Caco-2 (cell line): ENCODE measurements around the gene QRICH1. TPM values are rescaled to one million over a fixed set of nuclear protein-coding genes. Genes with fewer than 3 reads are reported as not detected.

Experiments used
- BruUV-seq: library from RNA; stranded (reverse); fragments of 400-500 nt; replicated peaks from 2 replicates; lab custom pipeline; 2021; lab: Mats Ljungman, UMichigan
- CTCF ChIA-PET: fragments of 300-600 bp; sonication (Branson Sonifier 250); formaldehyde crosslinking; loops from one replicate; lab custom pipeline; 2022; ENCODE audit warnings: antibody characterized with exemption; lab: Charles Lee
- POLR2A ChIA-PET: fragments of 300-600 bp; sonication (Branson Sonifier 250); formaldehyde crosslinking; loops from one replicate; lab custom pipeline; 2022; ENCODE audit warnings: antibody characterized with exemption; lab: Charles Lee
- DNase-seq, 2 experiments: peaks; one replicate each; pipeline versions ENCODE4 v3.0.0 to v3.0.0-alpha.2; 2020 to 2022
- H3K27me3 ChIP-seq: replicated peaks from 2 replicates; pipeline ENCODE4 v1.6.0; 2011; ENCODE audit warnings: low read length; ENCODE audit not compliant: control insufficient read depth, insufficient read depth
- H3K36me3 ChIP-seq: 2 replicates; pipeline ENCODE4 v1.5.1; 2011; ENCODE audit warnings: low read length; ENCODE audit not compliant: control insufficient read depth, insufficient read depth
- H3K4me1 ChIP-seq: fragments of 250-450 bp; sonication (Bioruptor Pico); 2 replicates; pipeline ENCODE4 v1.5.1; 2020; ENCODE audit warnings: mild to moderate bottlenecking
- H3K4me3 ChIP-seq: 2 replicates; pipeline ENCODE4 v1.5.1; 2011; ENCODE audit warnings: low read depth, mild to moderate bottlenecking, control low read depth, low read length
- H3K9me3 ChIP-seq: fragments of 250-450 bp; sonication (Bioruptor Pico); 2 replicates; pipeline ENCODE4 v1.5.1; 2020; ENCODE audit warnings: mild to moderate bottlenecking, moderate library complexity
- H3K27ac Mint-ChIP-seq: one replicate; pipeline ENCODE4 v1.8.0; 2022; ENCODE audit warnings: mixed read lengths; ENCODE audit not compliant: unreplicated experiment
- H3K27me3 Mint-ChIP-seq: one replicate; pipeline ENCODE4 v1.8.0; 2022; ENCODE audit warnings: mixed read lengths; ENCODE audit not compliant: insufficient read depth, unreplicated experiment
- H3K36me3 Mint-ChIP-seq: one replicate; pipeline ENCODE4 v1.8.0; 2022; ENCODE audit warnings: mild to moderate bottlenecking, mixed read lengths; ENCODE audit not compliant: insufficient read depth, unreplicated experiment
- H3K4me1 Mint-ChIP-seq: one replicate; pipeline ENCODE4 v1.8.0; 2022; ENCODE audit warnings: low read depth, mixed read lengths; ENCODE audit not compliant: unreplicated experiment
- H3K4me3 Mint-ChIP-seq: one replicate; pipeline ENCODE4 v1.8.0; 2022; ENCODE audit warnings: mild to moderate bottlenecking, moderate library complexity, mixed read lengths; ENCODE audit not compliant: unreplicated experiment
- H3K9me3 Mint-ChIP-seq: one replicate; pipeline ENCODE4 v1.8.0; 2022; ENCODE audit warnings: mixed read lengths; ENCODE audit not compliant: unreplicated experiment
- intact Hi-C: fragments of 100-400 bp; cut with micrococcal nuclease; formaldehyde crosslinking; loops from one replicate; pipeline ENCODE4 v1.10.0; 2022; ENCODE audit not compliant: unreplicated experiment
- total RNA-seq: library from RNA; stranded (reverse); gene quantifications from 2 replicates; pipeline ENCODE4 v1.2.3, GENCODE V29; 2022
- TF ChIP-seq, protein P1 (sequence below), 2 experiments: fragments of 200-600 bp in 1 of 2; IDR thresholded peaks; 1 replicate in 1 of 2; 2 replicates in 1 of 2; pipeline versions ENCODE4 v1.5.1 to v1.8.0; 2011 to 2022; ENCODE audit warnings: antibody characterized with exemption in 1 of 2, control low read depth in 1 of 2, inconsistent platforms in 1 of 2, low read depth in 1 of 2, low read length in 1 of 2, mild to moderate bottlenecking in 1 of 2, moderate library complexity in 1 of 2; ENCODE audit not compliant: insufficient read depth in 1 of 2, severe bottlenecking in 1 of 2, unreplicated experiment in 1 of 2

QRICH1 gene
- total RNA-seq, 1 experiment from 2014 or later, result 119 TPM

DNA sequence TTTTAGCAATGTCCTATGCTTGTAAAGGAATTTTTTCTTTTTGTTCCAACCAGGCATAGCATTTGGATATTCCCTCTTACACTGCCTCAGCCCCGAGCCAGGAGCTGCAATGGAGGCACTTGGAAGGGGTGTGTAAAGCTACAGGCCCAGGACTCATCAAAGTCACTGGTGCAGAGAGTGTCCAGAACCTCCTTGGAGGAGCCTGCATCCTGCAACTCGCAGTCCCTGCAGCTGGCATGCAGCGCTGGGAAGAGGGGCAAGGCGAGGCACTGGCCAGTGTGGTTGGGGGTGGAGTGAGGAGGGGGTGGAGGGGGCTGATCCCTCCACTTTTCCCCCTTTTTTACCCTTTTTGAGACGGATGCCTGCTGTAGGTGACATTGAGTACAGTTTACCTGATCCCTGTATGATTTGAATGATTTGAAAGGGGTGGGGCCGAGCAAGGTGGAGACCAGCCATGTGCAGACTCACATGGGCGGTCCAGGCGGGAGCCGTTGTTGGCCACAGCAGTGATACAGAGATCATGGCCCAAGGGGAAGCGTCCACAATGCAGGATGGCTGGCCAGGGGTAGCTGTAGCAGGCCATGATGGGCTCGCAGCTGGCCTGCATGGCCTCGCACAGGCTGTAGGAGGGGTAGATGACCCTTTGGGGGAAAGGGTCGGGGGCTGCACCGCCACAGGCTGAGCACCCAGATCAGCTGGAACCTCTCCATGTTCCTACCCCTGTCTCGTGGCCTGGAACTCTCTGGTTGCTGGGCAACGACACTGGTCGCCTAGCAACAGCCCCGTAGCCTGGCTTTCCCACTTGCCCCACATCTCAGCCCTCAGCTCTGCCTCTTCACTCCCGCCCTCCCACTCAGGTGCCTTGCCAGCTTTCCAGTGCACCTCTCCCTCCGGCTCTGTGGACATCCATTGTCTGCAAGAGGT, 95.9 kb downstream of the QRICH1 start:
- POLR2A ChIA-PET, result no interaction called here
- Histone ChIP-seq H3K27me3 (no peaks in the 10 kb centered on the region), H3K9me3 (no peaks in the 10 kb centered on the region), H3K4me3 (no peak overlapping the region), H3K36me3 (peaks cover 2% of the 10 kb centered on the region; the same call in 1 of the 2 replicates), H3K4me1 (no peaks in the 10 kb centered on the region)
- DNase-seq, result no peak
- H3K27ac Mint-ChIP-seq, result no peak overlapping the region
- CTCF ChIA-PET, result interaction anchor here (2.5 kb wide), 1 partner anchor 10 kb away, joined by 8 read pairs; no protein-coding TSS in a partner anchor
- H3K36me3 Mint-ChIP-seq, result peaks cover 29% of the 10 kb centered on the region
- H3K9me3 Mint-ChIP-seq, result no peaks in the 10 kb centered on the region
- intact Hi-C loops, result no loop called here
- H3K27me3 Mint-ChIP-seq, result no peaks in the 10 kb centered on the region
- TF ChIP-seq, protein P1, sequence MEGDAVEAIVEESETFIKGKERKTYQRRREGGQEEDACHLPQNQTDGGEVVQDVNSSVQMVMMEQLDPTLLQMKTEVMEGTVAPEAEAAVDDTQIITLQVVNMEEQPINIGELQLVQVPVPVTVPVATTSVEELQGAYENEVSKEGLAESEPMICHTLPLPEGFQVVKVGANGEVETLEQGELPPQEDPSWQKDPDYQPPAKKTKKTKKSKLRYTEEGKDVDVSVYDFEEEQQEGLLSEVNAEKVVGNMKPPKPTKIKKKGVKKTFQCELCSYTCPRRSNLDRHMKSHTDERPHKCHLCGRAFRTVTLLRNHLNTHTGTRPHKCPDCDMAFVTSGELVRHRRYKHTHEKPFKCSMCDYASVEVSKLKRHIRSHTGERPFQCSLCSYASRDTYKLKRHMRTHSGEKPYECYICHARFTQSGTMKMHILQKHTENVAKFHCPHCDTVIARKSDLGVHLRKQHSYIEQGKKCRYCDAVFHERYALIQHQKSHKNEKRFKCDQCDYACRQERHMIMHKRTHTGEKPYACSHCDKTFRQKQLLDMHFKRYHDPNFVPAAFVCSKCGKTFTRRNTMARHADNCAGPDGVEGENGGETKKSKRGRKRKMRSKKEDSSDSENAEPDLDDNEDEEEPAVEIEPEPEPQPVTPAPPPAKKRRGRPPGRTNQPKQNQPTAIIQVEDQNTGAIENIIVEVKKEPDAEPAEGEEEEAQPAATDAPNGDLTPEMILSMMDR (IDR thresholded peaks at IDR 0.05; ENCODE audit: insufficient read depth in 1 of 2, low read depth in 1 of 2, low read length in 1 of 2, severe bottlenecking in 1 of 2, unreplicated experiment in 1 of 2), result no peak
- no peak overlapping the region for H3K4me3 Mint-ChIP-seq
- BruUV-seq, result no TSS peak
- no peaks in the 10 kb centered on the region for H3K4me1 Mint-ChIP-seq

DNA sequence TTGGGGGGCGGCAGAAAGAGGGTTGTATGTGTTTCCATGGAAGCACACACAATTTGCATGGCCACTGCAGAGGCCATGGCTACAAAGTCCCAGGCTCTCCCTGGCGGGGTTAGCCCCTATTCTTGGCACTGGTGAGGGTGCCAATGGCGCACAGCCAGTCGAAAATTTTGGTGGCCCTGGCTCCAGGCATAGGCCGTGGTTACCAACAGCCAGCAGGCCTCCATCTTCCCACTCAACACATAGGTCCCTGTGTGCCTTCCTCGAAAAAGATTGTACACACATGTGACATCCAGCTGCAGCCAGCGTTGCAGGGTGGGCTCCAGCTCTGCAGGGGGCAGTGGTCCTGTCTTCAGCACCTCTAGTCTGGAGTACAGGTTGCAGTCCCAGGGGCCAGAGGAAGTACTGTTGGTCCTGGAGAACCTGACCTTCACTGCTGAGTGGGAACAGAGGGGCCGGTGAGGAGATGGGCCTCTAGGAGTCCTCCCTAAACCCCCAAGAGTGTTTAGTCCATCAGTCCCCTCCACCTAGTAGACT, 96.7 kb downstream of the QRICH1 start:
- peaks cover 2% of the 10 kb centered on the region; the same call in 1 of the 2 replicates for H3K36me3 ChIP-seq
- intact Hi-C loops, result no loop called here
- no TSS peak for BruUV-seq
- ChIA-PET POLR2A (interaction anchor here (0.9 kb wide), 1 partner anchor 10 kb away, joined by 3 read pairs; no protein-coding TSS in a partner anchor), CTCF (interaction anchor here (2.5 kb wide), 1 partner anchor 9 kb away, joined by 8 read pairs; no protein-coding TSS in a partner anchor)
- Mint-ChIP-seq H3K36me3 (peaks cover 27% of the 10 kb centered on the region), H3K4me3 (no peak overlapping the region), H3K9me3 (no peaks in the 10 kb centered on the region), H3K27me3 (no peaks in the 10 kb centered on the region), H3K4me1 (no peaks in the 10 kb centered on the region), H3K27ac (no peak overlapping the region)
- H3K9me3 ChIP-seq, result no peaks in the 10 kb centered on the region
- H3K27me3 ChIP-seq, result no peaks in the 10 kb centered on the region
- TF ChIP-seq, protein P1 (IDR thresholded peaks at IDR 0.05; ENCODE audit: insufficient read depth in 1 of 2, low read depth in 1 of 2, low read length in 1 of 2, severe bottlenecking in 1 of 2, unreplicated experiment in 1 of 2), result no peak
- no peak overlapping the region for H3K4me3 ChIP-seq
- no peaks in the 10 kb centered on the region for H3K4me1 ChIP-seq
- no peak for DNase-seq

DNA sequence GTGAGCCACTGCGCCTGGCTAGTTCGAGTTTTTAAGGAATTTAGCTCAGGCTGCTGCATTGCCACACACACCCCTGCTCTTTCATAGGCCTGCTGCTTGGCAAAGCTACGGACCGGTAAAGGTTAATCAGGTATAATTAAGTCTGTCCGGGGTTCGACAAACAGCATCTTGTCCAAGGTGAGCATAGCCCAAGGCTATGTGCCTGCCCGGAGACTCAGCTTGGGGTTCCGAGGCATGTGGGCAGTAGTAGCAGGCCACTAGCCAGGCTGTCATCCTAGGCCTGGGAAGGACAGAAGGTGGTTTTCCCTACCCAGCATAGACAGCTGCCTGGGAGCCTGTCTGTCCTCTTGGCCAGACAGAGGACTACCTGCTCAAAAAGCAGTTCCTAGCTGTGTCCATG, 97.2 kb downstream of the QRICH1 start:
- H3K9me3 Mint-ChIP-seq, result no peaks in the 10 kb centered on the region
- H3K27ac Mint-ChIP-seq, result no peak overlapping the region
- TF ChIP-seq, protein P1 (IDR thresholded peaks at IDR 0.05; ENCODE audit: insufficient read depth in 1 of 2, low read depth in 1 of 2, low read length in 1 of 2, severe bottlenecking in 1 of 2, unreplicated experiment in 1 of 2), result no peak
- Histone ChIP-seq H3K4me3 (no peak overlapping the region), H3K4me1 (0 out of 2 replicates have a peak, but pooled peaks cover under 1% of the 10 kb centered on the region), H3K27me3 (no peaks in the 10 kb centered on the region), H3K36me3 (peaks cover 2% of the 10 kb centered on the region; the same call in 1 of the 2 replicates), H3K9me3 (no peaks in the 10 kb centered on the region)
- no TSS peak for BruUV-seq
- DNase-seq, result no peak
- POLR2A ChIA-PET, result interaction anchor here (0.9 kb wide), 1 partner anchor 11 kb away, joined by 3 read pairs; no protein-coding TSS in a partner anchor
- peaks cover 23% of the 10 kb centered on the region for H3K36me3 Mint-ChIP-seq
- H3K27me3 Mint-ChIP-seq, result no peaks in the 10 kb centered on the region
- no peaks in the 10 kb centered on the region for H3K4me1 Mint-ChIP-seq
- CTCF ChIA-PET, result interaction anchor here (2.5 kb wide), 1 partner anchor 9 kb away, joined by 8 read pairs; no protein-coding TSS in a partner anchor
- intact Hi-C loops, result no loop called here
- no peak overlapping the region for H3K4me3 Mint-ChIP-seq
